Activated naive CD8-positive, alpha-beta T cell treated with anti-CD3 and anti-CD28 coated beads, Interleukin-2, amount 50 U/mL, for 24 hours (primary cell): Measurements from ENCODE around the gene MXRA7.

Source experiments
- ATAC-seq: fragments of 150-1000 bp; cut with Tn5 transposase; one replicate; pipeline ENCODE4 v1.10.0; 2021
- DNase-seq: peaks from one replicate; pipeline ENCODE4 v3.0.0; 2021
- H3K27ac Mint-ChIP-seq: one replicate; pipeline ENCODE4 v1.8.0; 2021; ENCODE audit warnings: mild to moderate bottlenecking, mixed read lengths
- H3K27me3 Mint-ChIP-seq: one replicate; pipeline ENCODE4 v1.8.0; 2021; ENCODE audit warnings: mixed read lengths
- H3K36me3 Mint-ChIP-seq: one replicate; pipeline ENCODE4 v1.8.0; 2021; ENCODE audit warnings: low read depth, mixed read lengths
- H3K4me1 Mint-ChIP-seq: one replicate; pipeline ENCODE4 v1.8.0; 2021; ENCODE audit warnings: mixed read lengths
- H3K4me3 Mint-ChIP-seq: one replicate; pipeline ENCODE4 v1.8.0; 2021; ENCODE audit warnings: mild to moderate bottlenecking, moderate library complexity, mixed read lengths
- H3K9me3 Mint-ChIP-seq: one replicate; pipeline ENCODE4 v1.8.0; 2021; ENCODE audit warnings: mixed read lengths

The MXRA7 gene

DNA sequence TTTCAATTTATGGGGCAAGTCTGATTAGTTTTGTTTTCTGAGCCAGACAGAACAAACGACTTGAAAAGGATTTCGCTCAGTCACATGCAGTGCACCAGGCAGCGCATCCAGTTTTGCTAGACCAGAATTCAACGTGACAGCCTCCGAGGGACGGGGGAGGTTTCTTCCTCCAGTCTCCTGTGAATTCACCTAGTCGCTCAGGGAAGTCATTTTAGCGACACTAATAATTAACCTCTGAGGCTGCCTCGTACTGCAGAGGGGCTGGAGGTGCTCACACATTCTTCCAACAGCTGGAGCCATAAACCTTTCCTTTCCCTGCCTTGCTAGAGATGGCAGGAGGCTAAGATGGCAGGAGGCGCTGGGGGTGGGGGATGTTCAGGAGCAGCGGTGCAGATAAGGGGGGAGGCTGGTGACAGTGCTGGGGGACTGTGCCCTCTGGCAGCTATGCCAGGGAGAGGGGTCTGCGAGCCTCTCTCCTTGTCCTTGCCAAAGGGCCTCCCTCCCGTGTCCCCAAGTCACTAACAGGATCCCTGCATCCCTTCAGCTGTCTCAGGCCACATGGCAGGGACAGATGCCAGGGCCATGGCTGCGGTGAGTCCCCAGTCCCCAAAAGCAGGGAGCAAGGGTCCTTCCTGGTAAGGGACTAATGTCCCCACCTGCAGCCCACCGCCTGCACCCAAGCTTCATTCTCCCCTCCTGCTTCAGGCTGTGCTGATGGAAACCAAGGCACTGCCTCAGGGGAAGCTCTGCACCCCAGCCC, 24.0 kb downstream of the MXRA7 start:
- no peaks in the 10 kb centered on the region for H3K9me3 Mint-ChIP-seq
- H3K27ac Mint-ChIP-seq: no peak overlapping the region
- no peaks in the 10 kb centered on the region for H3K36me3 Mint-ChIP-seq
- H3K4me1 Mint-ChIP-seq: peaks cover 4% of the 10 kb centered on the region
- no peak overlapping the region for H3K4me3 Mint-ChIP-seq
- H3K27me3 Mint-ChIP-seq: no peaks in the 10 kb centered on the region
- DNase-seq (no peak), ATAC-seq (no peak)

DNA sequence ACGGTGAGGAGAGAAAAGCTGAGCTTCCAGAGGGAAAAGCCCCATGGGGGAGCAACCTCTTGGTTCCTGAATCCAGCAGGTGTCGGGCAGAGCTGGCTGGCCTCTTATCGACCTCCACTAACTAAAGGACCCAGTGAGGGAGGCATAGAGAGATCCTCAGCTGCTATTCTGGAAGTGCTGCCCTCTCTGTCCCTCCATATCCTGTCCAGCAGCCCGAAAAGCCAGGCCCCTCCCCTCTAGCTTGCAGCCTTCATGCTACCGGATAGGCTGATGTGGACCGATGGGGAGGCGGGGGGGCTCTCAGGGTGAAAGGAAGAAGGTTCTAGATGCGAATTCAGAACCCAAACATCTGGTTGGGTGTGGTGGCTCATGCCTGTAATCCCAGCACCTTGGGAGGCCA, 24.9 kb downstream of the MXRA7 start:
- Mint-ChIP-seq H3K27ac (no peak overlapping the region), H3K4me1 (peaks cover 4% of the 10 kb centered on the region), H3K9me3 (no peaks in the 10 kb centered on the region), H3K4me3 (no peak overlapping the region), H3K27me3 (no peaks in the 10 kb centered on the region), H3K36me3 (no peaks in the 10 kb centered on the region)
- ATAC-seq (no peak), DNase-seq (no peak)

DNA sequence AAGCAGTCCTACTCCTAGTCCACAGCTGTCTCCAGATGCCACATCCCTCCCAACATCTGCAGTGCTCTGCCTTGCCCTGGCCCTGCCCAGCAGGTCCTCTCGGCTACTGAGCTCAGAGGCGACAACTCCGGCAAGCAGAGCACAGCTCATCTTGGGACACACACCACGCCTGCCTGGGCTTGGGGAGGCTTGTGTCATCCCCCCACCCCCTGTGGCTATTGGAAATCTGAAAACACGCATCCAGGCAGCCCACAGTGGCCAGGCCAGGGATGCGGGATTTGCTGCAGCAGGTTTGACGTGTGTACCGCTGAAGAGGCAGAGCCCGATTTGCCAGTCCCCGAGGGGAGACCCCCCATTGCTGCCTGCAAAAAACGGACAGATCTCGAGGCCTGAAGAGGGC, 25.4 kb downstream of the MXRA7 start:
- no peak for ATAC-seq
- Mint-ChIP-seq H3K27me3 (no peaks in the 10 kb centered on the region), H3K9me3 (no peaks in the 10 kb centered on the region), H3K4me3 (no peak overlapping the region), H3K27ac (no peak overlapping the region), H3K4me1 (peaks cover 4% of the 10 kb centered on the region), H3K36me3 (no peaks in the 10 kb centered on the region)
- no peak for DNase-seq

DNA sequence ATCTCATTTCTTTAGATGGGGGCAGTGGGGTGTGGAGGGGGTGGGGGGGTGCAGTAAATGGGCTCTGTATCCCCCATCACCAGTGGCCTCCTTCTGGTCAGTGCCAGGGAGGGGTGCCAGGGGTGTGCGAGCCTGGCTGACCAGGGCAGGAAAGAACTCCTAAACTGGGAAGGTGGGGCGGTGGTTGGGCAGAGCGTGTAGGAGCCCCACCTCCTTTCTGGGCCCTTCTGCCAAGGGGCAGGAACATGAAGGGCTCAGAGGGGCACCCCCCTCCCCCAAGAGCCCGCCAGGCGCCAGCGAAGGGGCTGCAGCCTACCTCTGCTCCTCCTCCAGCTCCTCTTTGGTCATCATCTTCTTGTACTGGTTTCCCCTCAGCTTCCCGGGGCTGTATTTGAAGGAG, 26.0 kb downstream of the MXRA7 start:
- ATAC-seq (no peak), DNase-seq (no peak)
- Mint-ChIP-seq H3K4me1 (peaks cover 4% of the 10 kb centered on the region), H3K27me3 (no peaks in the 10 kb centered on the region), H3K9me3 (no peaks in the 10 kb centered on the region), H3K4me3 (no peak overlapping the region), H3K36me3 (no peaks in the 10 kb centered on the region), H3K27ac (no peak overlapping the region)

DNA sequence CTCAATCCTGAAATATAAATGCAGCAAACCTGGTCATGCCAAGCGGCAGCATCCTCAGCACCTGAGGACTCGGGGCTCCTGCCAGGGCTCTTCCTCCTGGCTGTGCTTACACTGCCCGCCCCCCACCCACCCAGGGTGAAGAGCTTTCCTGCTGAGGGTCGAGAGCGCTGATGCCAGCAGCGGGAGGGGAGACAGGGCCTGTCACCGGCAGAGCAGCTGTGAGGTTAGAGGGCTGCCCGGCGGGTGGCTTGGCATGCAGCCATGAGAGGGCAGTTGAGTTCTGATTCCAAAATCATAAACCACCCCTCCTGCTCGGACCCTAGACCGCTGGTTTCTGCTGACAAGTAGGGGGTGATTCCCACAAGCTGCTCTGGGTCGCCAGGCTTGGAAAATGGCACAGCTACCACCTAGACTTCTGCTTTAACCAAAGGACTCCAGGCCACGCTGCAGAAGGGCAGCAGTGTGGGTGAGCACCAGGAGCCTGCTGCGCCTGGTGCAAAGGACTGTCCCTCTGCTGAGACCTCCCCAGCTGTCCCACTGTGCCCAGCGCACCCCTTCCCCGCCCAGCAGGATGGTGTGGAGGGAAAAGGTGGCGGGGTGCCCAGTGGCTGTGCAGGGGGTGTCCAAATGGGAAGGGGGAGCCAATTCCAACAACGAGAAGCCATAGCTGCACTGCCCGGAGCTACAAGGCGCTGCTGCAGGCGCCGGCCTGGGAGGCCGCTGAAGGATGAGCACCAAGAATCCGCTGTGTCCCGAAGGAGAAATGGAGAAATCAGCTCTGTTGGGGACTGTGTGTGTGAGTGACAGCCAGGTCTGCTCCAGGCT, 26.6 kb downstream of the MXRA7 start:
- ATAC-seq (no peak), DNase-seq (no peak)
- H3K27ac Mint-ChIP-seq: no peak overlapping the region
- H3K27me3 Mint-ChIP-seq: no peaks in the 10 kb centered on the region
- H3K4me3 Mint-ChIP-seq: no peak overlapping the region
- H3K36me3 Mint-ChIP-seq: no peaks in the 10 kb centered on the region
- no peaks in the 10 kb centered on the region for H3K9me3 Mint-ChIP-seq
- H3K4me1 Mint-ChIP-seq: peaks cover 4% of the 10 kb centered on the region

DNA sequence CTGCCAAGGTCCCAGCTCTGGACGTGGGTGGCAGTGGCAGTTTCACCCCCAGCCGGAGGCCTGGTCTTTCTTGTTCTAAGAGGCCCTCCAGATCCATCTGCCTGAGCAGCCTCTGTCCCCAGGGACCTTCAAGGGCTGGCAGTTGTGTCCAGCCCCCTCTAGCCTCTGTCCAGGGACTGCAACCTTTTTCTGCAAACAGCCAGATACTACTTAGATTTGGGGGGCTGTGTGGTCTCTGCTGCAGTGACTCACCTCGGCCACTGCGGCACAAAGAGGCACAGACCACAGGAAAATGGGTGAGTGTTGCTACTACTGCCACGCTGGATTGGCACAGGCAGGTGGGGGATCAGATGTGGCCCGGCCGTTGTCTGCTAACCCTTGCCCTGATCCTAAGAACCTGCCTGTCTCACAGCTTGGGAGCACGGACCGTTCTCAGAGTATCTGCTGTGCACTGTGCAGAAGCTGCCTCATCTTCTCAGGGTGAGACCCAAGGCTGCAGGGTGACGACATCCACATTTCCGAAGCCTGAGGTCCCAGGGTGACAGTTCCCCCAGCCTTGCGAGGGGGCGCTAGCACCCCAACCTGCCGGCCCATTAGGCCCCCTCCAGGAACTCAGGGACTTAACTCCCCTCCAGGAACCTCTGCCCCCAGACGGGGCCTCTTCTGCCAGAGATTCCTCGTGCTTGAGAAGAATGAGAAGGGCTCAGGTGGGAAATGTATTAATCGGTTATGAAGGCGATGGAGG, 27.6 kb downstream of the MXRA7 start:
- Mint-ChIP-seq H3K4me1 (peaks cover 4% of the 10 kb centered on the region), H3K4me3 (no peak overlapping the region), H3K9me3 (no peaks in the 10 kb centered on the region), H3K27me3 (no peaks in the 10 kb centered on the region), H3K27ac (no peak overlapping the region), H3K36me3 (no peaks in the 10 kb centered on the region)
- no peak for ATAC-seq
- DNase-seq: no peak

DNA sequence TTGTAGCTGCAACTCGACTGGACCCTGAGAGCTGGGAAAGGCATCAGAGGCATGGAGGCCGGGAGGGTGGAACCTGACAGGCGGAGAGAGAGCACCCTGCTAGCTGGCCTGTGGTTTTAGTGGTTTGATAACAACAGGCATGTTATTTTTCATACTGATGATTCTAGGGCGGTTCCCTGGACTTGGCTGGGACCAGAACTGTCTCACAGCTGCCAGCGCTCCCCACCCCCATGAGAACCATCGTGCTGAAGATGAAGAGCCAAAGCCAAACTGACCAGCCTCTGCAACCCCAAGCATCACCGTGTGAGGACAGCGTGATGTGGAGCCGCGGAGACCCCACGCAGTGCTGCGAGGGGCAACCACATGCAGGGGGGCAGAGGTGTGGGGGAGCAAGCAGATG, 28.5 kb downstream of the MXRA7 start:
- ATAC-seq: no peak
- Mint-ChIP-seq H3K4me3 (no peak overlapping the region), H3K27me3 (no peaks in the 10 kb centered on the region), H3K9me3 (no peaks in the 10 kb centered on the region), H3K36me3 (no peaks in the 10 kb centered on the region), H3K4me1 (peaks cover 4% of the 10 kb centered on the region), H3K27ac (no peak overlapping the region)
- DNase-seq: no peak

DNA sequence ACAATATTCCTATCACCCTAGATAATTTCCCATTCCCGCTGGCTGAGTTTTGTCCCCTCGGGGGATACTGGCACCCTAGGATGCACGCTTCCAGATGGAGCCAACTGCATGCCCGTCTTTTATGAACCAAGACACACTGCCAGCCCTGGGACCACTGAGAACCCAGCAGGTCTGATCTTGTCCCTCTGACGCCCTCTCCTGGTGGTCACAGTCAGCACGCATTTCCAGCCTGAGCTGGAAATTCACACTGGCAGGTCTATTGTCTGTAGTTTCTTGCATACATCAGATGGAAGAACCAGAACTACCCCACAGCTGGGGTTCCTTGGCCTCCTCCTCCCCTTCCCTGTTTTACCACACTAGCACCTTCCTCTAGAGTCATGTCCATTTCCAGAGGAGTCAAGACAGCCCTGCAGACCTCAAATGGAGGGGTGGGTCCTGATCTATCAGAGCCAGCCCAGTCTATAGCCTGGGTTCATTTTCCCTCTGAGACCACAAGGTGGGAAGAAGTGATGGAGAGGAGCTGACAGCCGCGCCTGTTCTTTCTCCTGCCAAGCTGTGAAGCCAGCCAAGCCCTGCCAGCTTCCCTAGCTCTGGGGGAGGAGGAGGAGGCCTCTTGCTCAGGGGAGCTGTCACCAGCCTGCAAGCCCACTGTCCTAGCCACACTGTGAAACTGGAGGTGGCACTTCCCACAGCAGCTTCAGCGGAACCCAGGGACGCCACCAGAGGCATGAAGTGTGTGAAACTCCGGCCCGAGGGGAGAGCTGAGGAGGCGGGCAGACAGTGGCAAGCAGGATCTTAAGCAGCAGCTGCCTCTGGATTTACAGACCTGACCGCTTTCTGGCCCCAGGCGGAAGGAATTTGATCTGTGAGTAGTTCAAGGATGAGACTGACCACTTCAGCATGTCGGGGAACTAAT, 29.3 kb downstream of the MXRA7 start:
- ATAC-seq (peak; percentile 61), DNase-seq (peak; percentile 73)
- Mint-ChIP-seq H3K36me3 (no peaks in the 10 kb centered on the region), H3K4me3 (no peak overlapping the region), H3K4me1 (peaks cover 4% of the 10 kb centered on the region), H3K27me3 (no peaks in the 10 kb centered on the region), H3K27ac (no peak overlapping the region), H3K9me3 (no peaks in the 10 kb centered on the region)

DNA sequence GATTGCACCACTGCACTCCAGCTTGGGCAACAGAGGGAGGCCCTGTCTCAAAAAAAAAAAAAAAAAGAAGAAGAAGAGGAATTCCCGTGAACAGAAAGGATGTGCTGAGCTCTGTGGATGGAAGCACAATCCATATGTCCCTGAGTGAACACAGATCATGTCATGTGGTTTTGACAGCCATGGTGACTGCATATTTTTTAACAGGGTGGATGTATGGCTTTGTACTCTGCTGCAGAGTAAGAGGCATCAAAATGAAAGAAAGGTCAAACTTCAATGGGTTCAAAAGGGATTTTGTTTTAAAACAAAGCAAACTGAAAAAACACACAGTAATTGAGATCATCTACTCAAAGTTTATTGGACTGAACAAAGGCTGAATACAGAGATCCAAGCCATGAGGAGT, 31.5 kb downstream of the MXRA7 start:
- no peak overlapping the region for H3K27ac Mint-ChIP-seq
- DNase-seq: no peak
- H3K4me1 Mint-ChIP-seq: peaks cover 4% of the 10 kb centered on the region
- H3K9me3 Mint-ChIP-seq: no peaks in the 10 kb centered on the region
- ATAC-seq: no peak
- H3K36me3 Mint-ChIP-seq: no peaks in the 10 kb centered on the region
- no peaks in the 10 kb centered on the region for H3K27me3 Mint-ChIP-seq
- H3K4me3 Mint-ChIP-seq: no peak overlapping the region

DNA sequence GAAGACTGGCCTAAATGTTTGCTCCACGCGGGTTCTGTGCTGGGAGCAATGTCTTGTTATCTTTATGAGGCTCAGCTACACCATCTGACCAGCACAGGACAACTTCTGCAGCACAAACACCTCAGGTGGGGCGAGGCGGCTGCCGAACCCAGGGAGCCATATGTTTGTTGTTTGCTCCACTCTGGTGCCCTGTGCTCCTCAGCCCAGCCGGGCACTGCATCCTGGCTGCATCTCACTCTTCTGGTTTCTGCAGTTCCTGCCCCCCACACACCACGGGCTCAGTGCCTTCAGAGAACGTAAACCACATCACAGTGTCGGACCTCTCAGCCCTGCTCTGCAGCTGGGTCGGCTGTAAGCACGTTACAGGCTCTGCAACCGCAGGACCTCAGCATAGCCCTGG, 32.4 kb downstream of the MXRA7 start:
- H3K4me1 Mint-ChIP-seq: peaks cover 9% of the 10 kb centered on the region
- no peak overlapping the region for H3K27ac Mint-ChIP-seq
- no peak overlapping the region for H3K4me3 Mint-ChIP-seq
- ATAC-seq: peak; percentile 71
- H3K27me3 Mint-ChIP-seq: no peaks in the 10 kb centered on the region
- H3K9me3 Mint-ChIP-seq: no peaks in the 10 kb centered on the region
- peak; percentile 15 for DNase-seq
- no peaks in the 10 kb centered on the region for H3K36me3 Mint-ChIP-seq

DNA sequence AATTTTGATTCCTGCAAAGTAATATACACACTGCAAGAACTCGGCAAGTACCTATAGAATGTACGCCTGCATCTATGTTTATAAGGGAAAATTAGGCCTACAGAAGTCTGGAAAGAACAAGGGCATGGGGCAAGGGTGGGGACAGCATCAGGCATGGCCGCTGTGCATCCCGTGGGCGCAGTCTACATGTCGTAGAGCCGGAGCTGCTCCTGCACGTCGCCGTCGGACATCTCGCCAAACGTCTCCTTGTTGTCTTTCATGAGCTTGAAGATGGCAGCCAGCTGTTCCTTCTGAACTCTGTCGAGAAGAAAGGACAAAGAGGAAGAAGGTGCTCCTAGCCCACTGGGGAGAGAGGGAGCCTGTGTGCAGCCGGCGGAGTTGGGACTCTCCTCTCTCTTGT, 33.4 kb downstream of the MXRA7 start:
- Mint-ChIP-seq H3K36me3 (no peaks in the 10 kb centered on the region), H3K4me1 (peaks cover 15% of the 10 kb centered on the region), H3K4me3 (no peak overlapping the region), H3K27me3 (no peaks in the 10 kb centered on the region), H3K9me3 (no peaks in the 10 kb centered on the region), H3K27ac (no peak overlapping the region)
- no peak for DNase-seq
- no peak for ATAC-seq

DNA sequence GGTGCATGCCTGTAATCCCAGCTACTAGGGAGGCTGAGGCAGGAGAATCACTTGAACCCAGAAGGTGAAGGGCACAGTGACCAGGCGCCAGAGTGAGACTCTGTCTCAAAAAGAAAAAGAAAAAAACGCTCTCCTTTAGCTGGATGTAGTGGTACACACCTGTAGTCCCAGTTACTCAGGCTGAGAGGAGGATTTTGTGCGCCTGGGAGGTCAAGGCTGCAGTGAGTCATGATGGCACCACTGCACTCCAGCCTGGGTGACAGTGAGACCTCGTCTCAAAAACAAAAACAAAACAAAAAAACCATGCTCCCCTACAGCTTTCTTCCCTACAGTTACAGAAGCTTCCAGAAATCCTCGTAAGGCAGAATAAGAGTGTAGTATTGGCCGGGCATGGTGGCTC, 34.1 kb downstream of the MXRA7 start:
- no peak for DNase-seq
- no peak overlapping the region for H3K4me3 Mint-ChIP-seq

DNA sequence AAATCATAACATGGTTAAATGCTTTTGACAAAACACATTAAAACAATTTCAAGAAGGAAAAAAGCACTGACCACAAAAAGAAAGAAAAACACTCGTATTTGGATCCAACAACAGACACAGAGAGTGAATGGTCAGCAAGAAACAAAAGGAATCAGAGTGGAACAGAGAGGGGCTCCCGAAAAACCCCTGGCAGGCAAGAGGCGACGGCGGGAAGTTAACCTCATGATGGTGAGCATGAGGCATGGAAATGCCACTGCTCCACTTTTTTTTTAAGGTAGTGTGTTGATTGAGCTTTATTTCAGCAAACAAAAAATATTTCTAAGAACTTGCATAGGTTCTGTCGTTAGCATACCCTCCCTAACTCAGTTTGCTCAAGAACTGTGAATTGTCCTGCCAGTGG, 35.1 kb downstream of the MXRA7 start:
- Mint-ChIP-seq H3K27ac (no peak overlapping the region), H3K9me3 (no peaks in the 10 kb centered on the region), H3K4me3 (no peak overlapping the region), H3K4me1 (peaks cover 28% of the 10 kb centered on the region), H3K36me3 (no peaks in the 10 kb centered on the region), H3K27me3 (no peaks in the 10 kb centered on the region)
- ATAC-seq (no peak), DNase-seq (no peak)

More for the DNA sequence above, 34.1 kb downstream of the MXRA7 start:
- Mint-ChIP-seq H3K27ac (no peak overlapping the region), H3K4me1 (peaks cover 18% of the 10 kb centered on the region), H3K27me3 (no peaks in the 10 kb centered on the region), H3K36me3 (no peaks in the 10 kb centered on the region), H3K9me3 (no peaks in the 10 kb centered on the region)
- ATAC-seq: no peak

DNA sequence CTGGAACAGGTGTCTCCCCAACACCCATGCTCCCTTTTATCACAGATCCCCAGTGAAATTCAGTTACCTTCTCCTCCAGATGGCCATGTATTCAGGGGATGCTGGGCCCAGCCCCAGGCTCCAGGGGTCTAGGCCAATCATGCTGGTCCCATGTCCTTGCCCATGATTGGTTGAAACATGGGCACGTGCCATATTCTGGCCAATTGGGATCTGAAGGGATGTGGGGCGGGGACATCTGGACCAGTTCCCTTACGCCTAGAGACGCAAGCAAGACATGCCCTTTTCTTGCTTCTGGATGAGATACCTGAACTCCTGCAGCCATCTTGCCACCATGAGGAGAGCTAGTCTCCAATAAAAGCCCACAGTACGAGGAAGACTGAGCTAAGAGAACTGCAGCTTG, 36.2 kb downstream of the MXRA7 start:
- Mint-ChIP-seq H3K27ac (no peak overlapping the region), H3K4me3 (no peak overlapping the region), H3K36me3 (no peaks in the 10 kb centered on the region), H3K9me3 (no peaks in the 10 kb centered on the region), H3K27me3 (no peaks in the 10 kb centered on the region), H3K4me1 (peaks cover 37% of the 10 kb centered on the region)
- DNase-seq (no peak), ATAC-seq (no peak)
